PC-9 (cell line): ENCODE results near the gene ENPP5.

Experiments
- EZH2 ChIP-seq: fragments of 200-600 bp; sonication (generic); IDR thresholded peaks from 2 replicates; pipeline ENCODE4 v1.8.0; 2017; ENCODE audit warnings: antibody characterized with exemption, low read depth
- TF ChIP-seq, protein P1 (sequence below): fragments of 200-600 bp; sonication (generic); conservative IDR thresholded peaks from 2 replicates; pipeline ENCODE4 v1.6.1; 2017; ENCODE audit warnings: mixed run types, antibody characterized with exemption, mild to moderate bottlenecking, moderate library complexity

GRCh38 chr6:46189726-46190125 is 18.9 kb upstream of the ENPP5 start:
- TF ChIP-seq, protein P1, sequence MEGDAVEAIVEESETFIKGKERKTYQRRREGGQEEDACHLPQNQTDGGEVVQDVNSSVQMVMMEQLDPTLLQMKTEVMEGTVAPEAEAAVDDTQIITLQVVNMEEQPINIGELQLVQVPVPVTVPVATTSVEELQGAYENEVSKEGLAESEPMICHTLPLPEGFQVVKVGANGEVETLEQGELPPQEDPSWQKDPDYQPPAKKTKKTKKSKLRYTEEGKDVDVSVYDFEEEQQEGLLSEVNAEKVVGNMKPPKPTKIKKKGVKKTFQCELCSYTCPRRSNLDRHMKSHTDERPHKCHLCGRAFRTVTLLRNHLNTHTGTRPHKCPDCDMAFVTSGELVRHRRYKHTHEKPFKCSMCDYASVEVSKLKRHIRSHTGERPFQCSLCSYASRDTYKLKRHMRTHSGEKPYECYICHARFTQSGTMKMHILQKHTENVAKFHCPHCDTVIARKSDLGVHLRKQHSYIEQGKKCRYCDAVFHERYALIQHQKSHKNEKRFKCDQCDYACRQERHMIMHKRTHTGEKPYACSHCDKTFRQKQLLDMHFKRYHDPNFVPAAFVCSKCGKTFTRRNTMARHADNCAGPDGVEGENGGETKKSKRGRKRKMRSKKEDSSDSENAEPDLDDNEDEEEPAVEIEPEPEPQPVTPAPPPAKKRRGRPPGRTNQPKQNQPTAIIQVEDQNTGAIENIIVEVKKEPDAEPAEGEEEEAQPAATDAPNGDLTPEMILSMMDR, result no peak
- no peak for TF ChIP-seq EZH2
